ENCODE data around the gene SETD2.
"Not testable (repeated sequence)": the region's sequence is repeated elsewhere in the genome, so short reads cannot be mapped to it uniquely, and the experiment has no call there.

SETD2 gene

GRCh38 chr3:47098910-47099309 lies 65.0 kb downstream of the SETD2 start:
- no peak for DNase-seq

DNA sequence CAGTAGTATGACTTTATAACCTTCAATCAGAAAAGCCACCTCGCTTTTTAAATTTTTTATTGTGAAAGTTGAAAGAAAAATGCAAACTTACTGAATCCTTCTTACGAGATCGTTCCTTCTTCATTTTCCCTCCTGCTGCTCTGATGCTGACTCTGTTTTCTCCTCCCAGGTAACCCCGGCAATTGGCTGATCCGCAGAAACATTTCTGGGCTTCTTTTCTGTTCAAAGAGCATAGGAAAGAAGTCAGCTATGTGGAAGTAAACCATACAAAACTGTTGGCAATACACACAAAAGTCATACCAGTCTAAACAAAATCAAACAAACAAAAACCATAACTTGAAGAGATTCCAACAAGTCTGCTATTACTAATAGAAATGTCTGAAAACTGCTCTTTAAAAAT lies 66.0 kb downstream of the SETD2 start:
- no peak for DNase-seq

DNA sequence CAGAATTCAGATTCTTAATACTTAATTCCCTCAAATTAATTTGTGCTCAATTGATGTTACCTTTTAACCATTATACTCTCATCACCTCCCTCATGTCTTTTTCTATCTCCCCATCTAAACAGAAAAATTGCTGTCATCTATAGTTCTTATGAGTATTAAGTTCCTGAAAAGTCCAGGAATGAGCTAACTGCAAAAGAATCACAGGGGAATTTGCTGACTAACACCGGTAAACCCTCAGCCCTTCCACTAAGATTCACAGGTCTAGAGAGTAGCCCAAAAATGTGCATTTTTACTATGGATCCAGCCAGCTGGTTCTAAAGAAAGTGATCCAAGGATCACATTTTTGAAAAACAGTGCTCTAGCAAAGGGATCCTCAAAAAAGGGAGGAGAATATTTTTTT lies 67.0 kb downstream of the SETD2 start:
- no peak for DNase-seq

GRCh38 chr3:47092090-47092489 lies 71.8 kb downstream of the SETD2 start:
- DNase-seq = no peak

DNA sequence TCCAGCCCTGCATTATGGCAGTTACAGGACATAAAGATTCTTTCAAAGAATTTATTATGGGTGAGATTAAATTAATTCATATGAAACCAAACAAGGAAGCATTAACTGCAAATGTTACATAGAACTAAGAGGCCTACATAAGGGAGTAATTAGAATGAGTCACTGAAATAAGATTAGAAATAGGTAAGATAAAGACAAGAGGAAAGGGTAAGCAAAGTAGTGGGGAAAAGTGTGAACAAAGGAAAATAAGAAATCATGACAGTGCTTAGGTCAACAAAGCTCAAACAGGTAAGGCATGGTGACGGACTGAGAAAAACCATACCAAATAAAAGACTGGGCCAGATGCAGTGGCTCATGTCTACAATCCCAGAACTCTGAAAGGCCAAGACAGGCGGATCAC lies 74.3 kb downstream of the SETD2 start:
- DNase-seq = no peak

- DNase-seq = no peak
These were observed 77.8 kb downstream of the SETD2 start for GRCh38 chr3:47086071-47086470.

DNA sequence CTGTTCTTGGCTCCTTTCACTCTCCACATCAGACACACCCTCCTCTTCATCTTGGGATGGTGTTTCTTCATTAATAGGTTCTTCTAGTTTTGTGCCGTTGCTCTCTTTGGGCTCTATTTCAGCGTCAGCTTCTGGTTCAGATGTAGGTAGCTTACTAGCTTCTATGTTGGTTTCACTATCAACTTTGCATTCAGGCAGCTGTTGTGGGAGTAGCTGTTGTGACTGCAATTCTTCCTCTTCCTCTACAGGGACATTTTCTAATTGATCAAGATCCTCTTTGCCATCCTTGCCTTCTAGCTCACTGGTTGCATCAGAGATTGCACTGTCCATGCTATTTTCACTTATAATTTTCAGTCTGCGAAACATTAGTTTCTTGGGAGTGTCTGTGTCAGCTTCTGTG lies 80.1 kb downstream of the SETD2 start:
- no peak for DNase-seq

- DNase-seq = no peak
These were observed 81.4 kb downstream of the SETD2 start for GRCh38 chr3:47082519-47082918.

DNA sequence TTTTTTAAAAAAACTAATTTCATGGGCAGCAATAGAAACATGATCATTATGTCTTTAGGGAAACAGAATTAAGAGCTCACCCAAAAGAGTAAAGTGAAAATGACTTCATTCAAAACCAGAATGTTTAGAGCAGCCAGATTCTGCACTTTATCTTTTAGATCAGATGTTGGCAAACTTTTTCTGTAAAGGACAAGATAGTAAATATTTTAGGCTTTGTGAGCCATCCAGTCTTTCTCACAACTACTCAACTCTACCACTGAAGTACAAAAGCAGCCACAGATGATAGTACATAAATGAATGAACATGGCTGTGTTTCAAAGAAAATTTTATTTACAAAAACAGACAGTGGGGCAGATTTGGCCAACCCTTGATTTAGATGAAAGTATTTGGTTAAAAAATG lies 84.5 kb downstream of the SETD2 start:
- no peak for DNase-seq

DNA sequence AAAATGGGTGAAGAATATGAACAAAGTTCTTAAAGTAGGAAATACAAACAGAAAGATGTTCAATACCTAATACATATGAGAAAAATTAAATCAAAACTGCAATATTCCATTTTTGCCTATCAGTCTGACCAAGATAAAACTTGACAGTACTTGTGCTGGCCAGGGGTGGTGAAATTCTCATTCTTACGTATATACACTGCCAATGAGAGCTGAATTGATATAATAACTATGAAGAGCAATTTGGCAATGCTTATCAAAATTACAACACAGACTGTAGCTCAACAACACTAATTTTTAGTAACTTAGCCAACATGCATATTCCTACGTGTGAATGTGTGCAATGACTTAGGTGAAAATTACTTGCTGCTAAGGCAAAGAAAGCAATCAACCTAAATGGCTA lies 90.2 kb downstream of the SETD2 start:
- no peak for DNase-seq

GRCh38 chr3:47070770-47071169 lies 93.1 kb downstream of the SETD2 start:
- no peak for DNase-seq

- DNase-seq = not testable (repeated sequence)
These were observed 97.7 kb downstream of the SETD2 start for GRCh38 chr3:47066259-47066658.

DNA sequence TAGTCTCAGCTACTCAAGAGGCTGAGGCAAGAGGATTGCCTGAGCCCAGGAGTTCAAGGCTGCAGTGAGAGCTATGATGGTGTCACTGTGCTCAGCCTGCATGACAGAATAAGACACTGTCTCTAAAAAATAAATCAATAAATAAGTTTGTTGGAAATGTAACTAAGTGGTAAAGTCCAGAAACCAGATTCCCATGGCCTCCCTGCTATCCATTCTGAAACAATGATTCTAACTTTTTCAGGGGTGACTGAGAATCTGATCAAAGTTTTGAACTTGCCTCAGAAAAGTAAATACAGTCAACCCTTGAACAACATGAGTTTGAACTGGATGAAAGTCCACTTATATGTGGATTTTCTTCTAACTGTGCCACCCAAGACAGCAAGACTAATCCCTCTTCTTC lies 98.2 kb downstream of the SETD2 start:
- DNase-seq = no peak

GRCh38 chr3:47065058-47065457 lies 98.9 kb downstream of the SETD2 start:
- no peak for DNase-seq

GRCh38 chr3:47057212-47057671 lies 106.7 kb downstream of the SETD2 start:
- no peak for DNase-seq

DNA sequence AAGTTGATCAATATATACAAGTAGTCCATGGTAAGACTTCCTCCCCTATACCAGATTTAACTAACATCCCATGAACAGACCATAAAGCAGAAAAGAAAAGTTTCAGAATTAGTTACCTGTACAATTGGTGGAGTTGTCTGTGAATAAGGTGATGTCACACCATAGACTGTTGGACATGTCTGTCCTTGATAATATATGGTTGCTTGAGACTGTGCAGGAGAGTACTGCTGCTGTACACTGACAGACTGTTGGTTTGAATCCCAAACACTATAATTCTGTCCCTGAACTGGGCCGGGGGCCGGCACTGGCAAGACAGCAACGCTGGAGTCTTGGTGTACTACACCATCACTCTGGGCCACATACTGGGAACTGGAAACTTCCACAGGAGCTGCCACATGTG lies 107.2 kb downstream of the SETD2 start:
- no peak for DNase-seq

GRCh38 chr3:47054412-47054811 lies 109.5 kb downstream of the SETD2 start:
- DNase-seq = no peak

- DNase-seq = no peak
These were observed 116.2 kb downstream of the SETD2 start for GRCh38 chr3:47047673-47048072.

DNA sequence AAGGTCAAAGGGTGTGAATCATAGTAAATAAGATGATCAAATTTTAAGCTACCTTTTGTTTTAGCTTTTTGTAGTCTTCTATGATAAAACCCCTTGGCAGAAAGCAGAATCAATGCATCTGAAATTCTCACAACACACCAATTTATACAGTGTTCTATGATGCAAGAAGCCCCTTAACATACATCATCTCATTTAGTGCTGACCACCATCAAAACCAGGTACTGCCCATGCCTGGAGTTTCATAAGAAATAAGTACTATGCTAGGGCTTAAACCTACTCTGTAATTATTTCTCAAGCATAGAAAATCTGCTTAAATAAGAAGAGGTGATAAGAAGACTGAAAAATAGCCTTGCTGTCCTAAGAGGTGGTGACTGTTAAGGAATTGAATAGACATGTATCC lies 116.8 kb downstream of the SETD2 start:
- DNase-seq = no peak

- DNase-seq = no peak
These were observed 121.6 kb downstream of the SETD2 start for GRCh38 chr3:47042231-47042791.

GRCh38 chr3:47041114-47041513 lies 122.8 kb downstream of the SETD2 start:
- no peak for DNase-seq

- DNase-seq = not testable (repeated sequence)
These were observed 126.6 kb downstream of the SETD2 start for GRCh38 chr3:47037302-47037701.

DNA sequence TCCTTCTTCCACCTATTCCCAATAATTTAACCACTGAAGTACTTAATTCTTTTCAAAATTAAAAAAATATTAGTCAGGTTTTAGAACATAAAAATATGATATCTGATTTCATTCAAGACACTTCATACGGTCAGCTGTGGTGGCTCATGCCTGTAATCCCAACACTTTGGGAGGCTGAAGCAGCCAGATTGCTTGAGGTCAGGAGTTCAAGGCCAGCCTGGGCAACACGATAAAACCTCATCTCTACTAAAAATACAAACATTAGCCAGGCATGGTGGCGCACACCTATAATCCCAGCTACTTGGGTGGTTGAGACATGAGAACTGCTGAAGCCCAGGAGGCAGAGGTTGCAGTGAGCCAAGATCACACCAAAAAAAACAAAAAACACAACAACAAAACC lies 127.8 kb downstream of the SETD2 start:
- DNase-seq = no peak

- DNase-seq = no peak
These were observed 128.3 kb downstream of the SETD2 start for GRCh38 chr3:47035645-47036044.

GRCh38 chr3:47034868-47035489 lies 128.9 kb downstream of the SETD2 start:
- no peak for DNase-seq

Data from right forelimb (tissue), 1 donor.